ENCODE data around the gene C1orf35. TPM values are rescaled to one million over a fixed set of nuclear protein-coding genes. Genes with fewer than 3 reads are reported as not detected.

C1orf35 gene
- total RNA-seq, 4 donors from 2014 or later, result 10.6 to 18.6 (median 12.6) TPM; not detected in 1

DNA sequence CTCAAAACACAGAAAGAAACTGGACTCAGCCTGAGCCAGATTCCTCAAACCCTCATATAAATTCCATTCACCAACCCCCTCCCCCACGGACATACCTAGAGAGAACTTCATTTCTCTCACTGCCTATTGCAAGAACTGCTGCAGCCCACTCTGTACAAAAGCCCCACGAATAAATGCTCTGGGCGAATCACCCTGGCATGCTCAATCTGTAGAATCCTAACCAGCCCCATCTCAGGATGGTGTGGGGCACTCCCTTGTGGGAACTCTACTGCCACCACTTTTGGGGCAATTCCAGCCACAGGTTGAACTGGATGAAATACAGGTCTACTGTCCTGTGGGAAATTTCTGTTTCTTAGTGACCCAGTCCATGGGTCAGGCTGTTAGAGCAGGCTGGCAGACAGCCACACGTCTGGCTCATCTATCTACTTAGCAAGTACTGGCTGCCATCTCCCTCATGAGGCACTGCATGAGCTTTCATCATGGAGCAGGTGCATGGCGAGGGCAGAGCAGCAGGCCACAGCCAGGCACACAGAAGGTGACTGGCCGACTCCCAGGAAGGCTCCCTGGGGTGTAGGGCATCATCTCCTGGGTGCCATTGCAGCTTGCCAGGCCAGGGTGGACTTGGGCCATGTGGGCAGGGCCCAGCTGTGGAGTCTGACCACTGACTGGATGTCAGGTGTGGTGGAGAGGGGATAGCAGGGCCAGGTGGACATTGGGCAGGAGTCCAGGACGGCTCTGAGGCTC is 1.6 kb upstream of the C1orf35 start:
- Histone ChIP-seq H3K36me3 (no peaks in the 10 kb centered on the region), H3K4me1 (peaks cover 0 to 25% of the 10 kb centered on the region in 2 donors), H3K4me3 (no peak overlapping the region), H3K27me3 (no peaks in the 10 kb centered on the region), H3K27ac (no peak overlapping the region), H3K9me3 (no peaks in the 10 kb centered on the region)
- intact Hi-C loops (cut with DNase I; ENCODE audit: low total_unique reads), result no loop called here
- no peak for TF ChIP-seq POLR2A (IDR thresholded peaks at IDR 0.05)
- TF ChIP-seq, protein P1, sequence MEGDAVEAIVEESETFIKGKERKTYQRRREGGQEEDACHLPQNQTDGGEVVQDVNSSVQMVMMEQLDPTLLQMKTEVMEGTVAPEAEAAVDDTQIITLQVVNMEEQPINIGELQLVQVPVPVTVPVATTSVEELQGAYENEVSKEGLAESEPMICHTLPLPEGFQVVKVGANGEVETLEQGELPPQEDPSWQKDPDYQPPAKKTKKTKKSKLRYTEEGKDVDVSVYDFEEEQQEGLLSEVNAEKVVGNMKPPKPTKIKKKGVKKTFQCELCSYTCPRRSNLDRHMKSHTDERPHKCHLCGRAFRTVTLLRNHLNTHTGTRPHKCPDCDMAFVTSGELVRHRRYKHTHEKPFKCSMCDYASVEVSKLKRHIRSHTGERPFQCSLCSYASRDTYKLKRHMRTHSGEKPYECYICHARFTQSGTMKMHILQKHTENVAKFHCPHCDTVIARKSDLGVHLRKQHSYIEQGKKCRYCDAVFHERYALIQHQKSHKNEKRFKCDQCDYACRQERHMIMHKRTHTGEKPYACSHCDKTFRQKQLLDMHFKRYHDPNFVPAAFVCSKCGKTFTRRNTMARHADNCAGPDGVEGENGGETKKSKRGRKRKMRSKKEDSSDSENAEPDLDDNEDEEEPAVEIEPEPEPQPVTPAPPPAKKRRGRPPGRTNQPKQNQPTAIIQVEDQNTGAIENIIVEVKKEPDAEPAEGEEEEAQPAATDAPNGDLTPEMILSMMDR (IDR thresholded peaks at IDR 0.05), result no peak
- DNase-seq, result no peak

DNA sequence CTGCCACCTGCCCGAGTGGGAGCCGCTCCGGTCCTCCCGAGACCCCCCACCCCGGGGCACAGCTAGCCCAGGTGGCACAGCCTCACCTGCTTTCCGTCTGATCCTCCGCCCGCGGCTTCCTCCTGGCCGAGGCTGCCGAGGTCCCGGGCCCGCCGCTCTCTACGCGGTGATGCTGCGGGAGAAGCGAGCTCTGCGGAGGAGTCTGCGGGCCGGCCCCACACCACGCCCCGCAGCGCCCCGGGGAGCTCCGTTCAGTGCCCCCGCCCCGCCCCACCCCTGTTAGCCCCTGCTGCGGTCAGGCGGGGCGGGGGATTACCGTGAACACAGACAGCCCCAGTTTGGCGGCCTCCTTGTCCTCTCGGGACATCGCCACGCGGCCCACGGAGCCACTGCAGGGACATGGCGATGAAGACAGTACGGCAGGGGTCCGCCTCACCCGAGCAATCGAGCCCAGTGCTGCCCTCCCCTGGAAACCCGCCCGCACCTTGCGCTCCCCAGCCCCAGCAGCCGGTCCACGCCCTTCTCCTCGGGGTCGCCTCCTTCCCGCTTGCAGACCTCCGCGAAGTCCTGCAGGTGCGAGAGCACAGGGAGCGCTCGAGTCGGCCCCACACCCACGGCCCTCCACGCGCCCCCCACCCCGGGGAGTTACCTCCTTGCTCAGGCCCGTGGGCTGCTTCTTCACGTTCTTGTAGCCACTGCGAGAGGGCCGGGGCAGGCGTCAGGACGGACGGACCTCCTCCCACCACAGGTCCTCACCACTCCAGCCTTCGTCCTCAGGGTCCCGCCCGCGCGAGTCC is 933 bp downstream of the C1orf35 start:
- H3K4me3 ChIP-seq, result peak overlapping the region; percentile 70 to 71
- H3K4me1 ChIP-seq, result peaks cover 0 to 13% of the 10 kb centered on the region in 2 donors
- H3K27me3 ChIP-seq, result no peaks in the 10 kb centered on the region
- H3K9me3 ChIP-seq, result no peaks in the 10 kb centered on the region
- H3K27ac ChIP-seq, result peak overlapping the region; percentile 72 to 92
- DNase-seq, result no peak
- no peaks in the 10 kb centered on the region for H3K36me3 ChIP-seq
- intact Hi-C loops (cut with DNase I; ENCODE audit: low total_unique reads), result no loop called here
- no peak for TF ChIP-seq POLR2A (IDR thresholded peaks at IDR 0.05)
- TF ChIP-seq, protein P1 (IDR thresholded peaks at IDR 0.05), result no peak

DNA sequence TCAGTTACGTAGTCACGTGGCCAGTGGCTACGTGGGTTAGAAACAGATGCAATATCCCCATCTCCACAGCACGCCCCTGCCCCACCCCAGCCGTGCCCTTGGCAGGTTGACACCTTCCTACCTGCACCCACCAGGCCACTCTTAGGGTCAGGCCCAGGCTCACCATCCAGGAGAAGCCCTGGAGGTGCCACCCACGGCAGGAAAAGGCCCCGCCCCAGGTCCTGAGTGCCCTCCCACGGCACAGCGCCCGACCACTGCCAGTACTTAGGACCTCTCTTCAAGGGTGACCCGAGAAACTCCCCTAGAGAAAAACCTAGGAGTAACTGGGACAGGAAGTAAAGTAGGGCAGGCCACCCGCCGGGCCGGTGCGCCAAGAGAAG is 1.5 kb downstream of the C1orf35 start:
- H3K9me3 ChIP-seq, result no peaks in the 10 kb centered on the region
- peaks cover 0 to 13% of the 10 kb centered on the region in 2 donors for H3K4me1 ChIP-seq
- H3K4me3 ChIP-seq, result no peak overlapping the region
- peak overlapping the region in 1 of 2 donors; percentile 92 for H3K27ac ChIP-seq
- TF ChIP-seq POLR2A (IDR thresholded peaks at IDR 0.05), result no peak
- TF ChIP-seq, protein P1 (IDR thresholded peaks at IDR 0.05), result no peak
- no peak for DNase-seq
- intact Hi-C loops (cut with DNase I; ENCODE audit: low total_unique reads), result no loop called here
- H3K36me3 ChIP-seq, result no peaks in the 10 kb centered on the region
- no peaks in the 10 kb centered on the region for H3K27me3 ChIP-seq

DNA sequence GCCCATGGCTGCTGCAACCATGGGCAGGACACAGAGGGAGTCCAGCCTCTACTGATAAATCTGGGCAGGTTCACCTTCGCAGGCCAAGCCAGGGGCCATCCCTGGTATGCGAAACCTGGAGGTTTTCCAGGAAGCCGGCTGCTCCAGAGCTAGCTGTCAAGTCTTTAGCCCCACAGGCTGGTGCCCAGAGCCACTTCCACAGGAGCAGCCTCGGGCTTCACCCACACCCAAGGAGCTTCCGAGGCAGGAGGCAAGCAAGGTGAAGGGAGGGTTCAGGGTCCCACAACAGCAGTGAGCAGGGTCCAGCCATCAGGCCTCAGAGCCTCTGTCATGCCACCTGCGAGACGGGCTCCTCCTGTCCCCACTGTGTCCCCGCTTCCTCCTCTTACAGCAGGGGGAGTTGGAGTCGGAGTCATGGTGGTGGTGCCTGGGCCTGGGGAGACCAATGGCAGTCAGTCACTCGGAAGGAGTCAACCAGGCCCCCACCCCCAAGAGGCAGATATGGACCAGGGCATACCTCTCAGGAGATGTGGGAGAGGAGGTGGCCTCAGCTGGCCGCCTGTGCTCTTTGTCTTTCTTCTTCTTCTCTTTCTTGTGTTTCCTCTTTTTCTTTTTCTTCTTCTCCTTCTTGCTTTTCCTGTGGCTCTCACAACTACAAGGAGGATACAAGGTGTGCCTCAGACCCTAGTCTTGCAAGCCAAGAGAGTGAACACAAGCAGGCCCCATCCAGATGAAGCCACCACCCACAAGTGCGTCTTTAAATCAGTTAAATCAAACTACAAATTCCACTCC is 2.1 kb downstream of the C1orf35 start:
- no peak overlapping the region for H3K27ac ChIP-seq

More for the DNA sequence above, 2.1 kb downstream of the C1orf35 start:
- Histone ChIP-seq H3K9me3 (no peaks in the 10 kb centered on the region), H3K36me3 (no peaks in the 10 kb centered on the region), H3K4me1 (peaks cover 0 to 13% of the 10 kb centered on the region in 2 donors), H3K27me3 (no peaks in the 10 kb centered on the region), H3K4me3 (no peak overlapping the region)
- TF ChIP-seq, protein P1 (IDR thresholded peaks at IDR 0.05), result no peak
- TF ChIP-seq POLR2A (IDR thresholded peaks at IDR 0.05), result no peak
- DNase-seq, result no peak
- intact Hi-C loops (cut with DNase I; ENCODE audit: low total_unique reads), result no loop called here

Measured in uterus (tissue), 4 donors.